HEK293T (cell line): ENCODE results near the gene PAK4.
A peak's percentile ranks its signal among the peaks of the same experiment; 100 is the strongest.

Source experiments
- CTCF ChIA-PET: fragments of 350-600 bp; formaldehyde crosslinking; extraction: SDS; loops from one replicate; lab custom pipeline; 2021; ENCODE audit warnings: antibody characterized with exemption, inconsistent platforms; lab: Yijun Ruan, JAX
- POLR2A ChIA-PET: fragments of 350-600 bp; formaldehyde crosslinking; extraction: SDS; loops from one replicate; lab custom pipeline; 2020; ENCODE audit warnings: antibody characterized with exemption, inconsistent platforms; lab: Yijun Ruan, JAX
- DNase-seq: peaks from one replicate; pipeline ENCODE4 v3.0.0; 2012; ENCODE audit warnings: mixed read lengths; ENCODE audit errors: extremely low spot score
- ARNT ChIP-seq: fragments of 450-650 bp; IDR thresholded peaks from 2 replicates; pipeline ENCODE4 v1.6.1; 2017; ENCODE audit warnings: mild to moderate bottlenecking
- BHLHE40 ChIP-seq: fragments of 450-650 bp; IDR thresholded peaks from 2 replicates; pipeline ENCODE4 v1.6.1; 2016; ENCODE audit warnings: mild to moderate bottlenecking, moderate library complexity, borderline replicate concordance
- CTBP1 ChIP-seq: fragments of 450-650 bp; IDR thresholded peaks from 2 replicates; pipeline ENCODE4 v1.6.1; 2016; ENCODE audit warnings: borderline replicate concordance
- ELF4 ChIP-seq: fragments of 450-650 bp; IDR thresholded peaks from 2 replicates; pipeline ENCODE4 v1.6.1; 2017; ENCODE audit warnings: antibody characterized with exemption
- FOXA1 ChIP-seq: fragments of 450-650 bp; IDR thresholded peaks from 2 replicates; pipeline ENCODE4 v1.6.1; 2016; ENCODE audit warnings: mild to moderate bottlenecking
- FOXK2 ChIP-seq: fragments of 450-650 bp; IDR thresholded peaks from 2 replicates; pipeline ENCODE4 v1.6.1; 2016; ENCODE audit warnings: mild to moderate bottlenecking
- FOXM1 ChIP-seq: fragments of 450-650 bp; IDR thresholded peaks from 2 replicates; pipeline ENCODE4 v1.6.1; 2017; ENCODE audit warnings: mild to moderate bottlenecking, borderline replicate concordance
- HDGF ChIP-seq: fragments of 450-650 bp; IDR thresholded peaks from 2 replicates; pipeline ENCODE4 v1.6.1; 2017; ENCODE audit warnings: antibody characterized with exemption, borderline replicate concordance
- L3MBTL2 ChIP-seq: fragments of 450-650 bp; conservative IDR thresholded peaks from 2 replicates; pipeline ENCODE4 v1.6.1; 2016; ENCODE audit warnings: mild to moderate bottlenecking
- LEF1 ChIP-seq: fragments of 450-650 bp; IDR thresholded peaks from 2 replicates; pipeline ENCODE4 v1.6.1; 2017; ENCODE audit warnings: mild to moderate bottlenecking, borderline replicate concordance
- NFRKB ChIP-seq: fragments of 450-650 bp; IDR thresholded peaks from 2 replicates; pipeline ENCODE4 v1.6.1; 2016; ENCODE audit warnings: mild to moderate bottlenecking, moderate library complexity
- SP1 ChIP-seq: fragments of 450-650 bp; IDR thresholded peaks from 2 replicates; pipeline ENCODE4 v1.6.1; 2017
- SUZ12 ChIP-seq: fragments of 450-650 bp; IDR thresholded peaks from 2 replicates; pipeline ENCODE4 v1.6.1; 2016; ENCODE audit warnings: mild to moderate bottlenecking
- TARDBP ChIP-seq: fragments of 450-650 bp; IDR thresholded peaks from 2 replicates; pipeline ENCODE4 v1.6.1; 2016
- ZNF384 ChIP-seq: fragments of 450-650 bp; IDR thresholded peaks from 2 replicates; pipeline ENCODE4 v1.6.1; 2016
- TF ChIP-seq, protein P1 (sequence below): fragments of 450-650 bp; IDR thresholded peaks from 2 replicates; pipeline ENCODE4 v1.6.1; 2016

The PAK4 gene

DNA sequence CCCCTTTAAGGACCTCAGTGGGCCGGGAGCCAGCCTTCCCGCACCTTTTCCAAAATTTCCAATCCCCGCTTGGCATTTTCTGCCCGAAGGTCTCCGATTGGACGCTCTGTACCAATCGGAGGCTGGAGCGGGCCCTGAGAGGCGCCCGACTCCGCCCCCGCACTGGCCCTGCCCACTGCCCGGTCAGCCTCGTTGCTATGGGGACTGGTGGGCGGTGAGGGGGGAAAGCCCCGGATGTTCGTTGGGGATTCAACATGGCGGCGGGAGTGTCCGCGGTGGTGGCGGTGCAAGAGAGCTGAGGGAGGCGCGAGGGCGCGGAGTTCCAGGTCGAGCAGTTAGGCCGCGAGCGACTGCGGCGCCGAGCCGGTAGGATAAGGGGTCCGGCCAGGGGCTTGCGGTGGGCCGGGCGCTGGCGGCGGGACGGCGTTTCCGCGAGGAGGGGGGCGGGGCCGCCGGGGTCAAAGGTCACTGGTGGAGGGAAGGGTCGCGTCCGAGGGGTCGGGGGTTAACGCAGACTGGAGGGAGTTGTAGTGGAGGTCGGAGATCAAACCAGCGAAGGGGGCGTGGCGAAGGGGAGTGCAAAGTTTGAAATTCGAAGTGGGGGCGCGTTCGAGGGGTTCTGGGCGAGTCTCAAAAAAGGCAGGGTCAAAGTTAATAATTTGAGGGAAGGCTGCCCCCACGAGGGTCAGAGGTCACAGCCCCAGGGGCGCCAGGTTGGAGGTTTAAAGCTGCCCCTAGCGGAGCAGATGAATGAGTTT is at the start of gene PAK4:
Gene PAK4, plus strand, starts transcription at position 233 of the 758 bp plus-strand sequence. CDS start 43,768 bp downstream, outside the sequence.
- TF ChIP-seq FOXM1 = peak; percentile 95
- TF ChIP-seq ZNF384 = no peak
- peak; percentile 100 for DNase-seq
- ChIA-PET POLR2A (interaction anchor here (1.0 kb wide), 1 partner anchor 310 kb away, joined by 4 read pairs; the partner anchor contains the start of gene RPS16), CTCF (no interaction called here)

- no peak for TF ChIP-seq SP1
- TF ChIP-seq HDGF = no peak
- no peak for TF ChIP-seq FOXM1
- CTCF ChIA-PET = no interaction called here
- DNase-seq = no peak
- POLR2A ChIA-PET = no interaction called here
Observed at GRCh38 chr19:39077323-39077722, 48.3 kb upstream of the PAK4 start.

- no peak for DNase-seq
- ChIA-PET CTCF (no interaction called here), POLR2A (no interaction called here)
- TF ChIP-seq BHLHE40 (no peak), SUZ12 (no peak)
Observed at GRCh38 chr19:39078436-39079200, 47.0 kb upstream of the PAK4 start.

GRCh38 chr19:39080431-39080830 is 45.2 kb upstream of the PAK4 start:
- TF ChIP-seq FOXA1 (no peak), SP1 (no peak), ELF4 (no peak), HDGF (no peak), LEF1 (no peak), FOXM1 (no peak), CTBP1 (no peak), L3MBTL2 (no peak), BHLHE40 (no peak), ARNT (no peak), ZNF384 (no peak), NFRKB (no peak), TARDBP (no peak), FOXK2 (no peak), SUZ12 (no peak)
- TF ChIP-seq, protein P1, sequence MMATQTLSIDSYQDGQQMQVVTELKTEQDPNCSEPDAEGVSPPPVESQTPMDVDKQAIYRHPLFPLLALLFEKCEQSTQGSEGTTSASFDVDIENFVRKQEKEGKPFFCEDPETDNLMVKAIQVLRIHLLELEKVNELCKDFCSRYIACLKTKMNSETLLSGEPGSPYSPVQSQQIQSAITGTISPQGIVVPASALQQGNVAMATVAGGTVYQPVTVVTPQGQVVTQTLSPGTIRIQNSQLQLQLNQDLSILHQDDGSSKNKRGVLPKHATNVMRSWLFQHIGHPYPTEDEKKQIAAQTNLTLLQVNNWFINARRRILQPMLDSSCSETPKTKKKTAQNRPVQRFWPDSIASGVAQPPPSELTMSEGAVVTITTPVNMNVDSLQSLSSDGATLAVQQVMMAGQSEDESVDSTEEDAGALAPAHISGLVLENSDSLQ = no peak
- ChIA-PET CTCF (no interaction called here), POLR2A (no interaction called here)
- DNase-seq = no peak

DNA sequence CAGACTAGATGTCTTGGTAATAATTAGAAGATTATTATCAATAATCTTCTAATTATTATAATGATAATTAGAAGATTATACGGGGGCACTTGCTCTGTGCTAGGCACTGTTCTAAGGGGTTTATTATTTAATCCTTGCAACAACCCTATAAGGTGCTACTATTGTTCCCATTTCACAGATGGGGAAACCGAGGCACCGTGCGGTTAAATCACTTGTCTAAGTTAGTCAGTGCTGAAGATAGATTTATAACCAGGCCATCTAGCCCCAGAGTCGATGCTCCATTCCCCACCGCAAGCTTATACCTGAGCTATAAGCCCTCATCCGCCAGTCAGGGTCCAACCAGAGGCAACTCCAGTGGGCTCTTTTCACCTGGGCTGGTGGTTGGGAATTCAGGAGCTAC is 43.4 kb upstream of the PAK4 start:
- CTCF ChIA-PET = interaction anchor here (1.2 kb wide), 1 partner anchor 28 kb away, joined by 3 read pairs; no protein-coding TSS in a partner anchor
- POLR2A ChIA-PET = no interaction called here

GRCh38 chr19:39082745-39083598 is 42.6 kb upstream of the PAK4 start:
- TF ChIP-seq HDGF (no peak), SUZ12 (no peak), FOXA1 (no peak), NFRKB (no peak), CTBP1 (no peak), FOXK2 (no peak), ARNT (no peak), SP1 (no peak)
- TF ChIP-seq, protein P1 = no peak
- CTCF ChIA-PET = interaction anchor here (1.2 kb wide), 1 partner anchor 27 kb away, joined by 3 read pairs; no protein-coding TSS in a partner anchor
- POLR2A ChIA-PET = no interaction called here

More for the DNA sequence above, 43.4 kb upstream of the PAK4 start:
- TF ChIP-seq L3MBTL2 = no peak
- TF ChIP-seq, protein P1 = no peak
- TF ChIP-seq LEF1 = no peak
- no peak for DNase-seq

More at GRCh38 chr19:39082745-39083598, 42.6 kb upstream of the PAK4 start:
- DNase-seq = no peak
